HG02678 (cell line): ENCODE measurements around the gene IMMP2L.

Source experiments
- ATAC-seq: cut with Tn5 transposase; IDR thresholded peaks from one replicate; pipeline ENCODE4 v1.9.1; 2021; ENCODE audit warnings: mild to moderate bottlenecking, moderate library complexity; ENCODE audit not compliant: unreplicated experiment

Gene IMMP2L

DNA sequence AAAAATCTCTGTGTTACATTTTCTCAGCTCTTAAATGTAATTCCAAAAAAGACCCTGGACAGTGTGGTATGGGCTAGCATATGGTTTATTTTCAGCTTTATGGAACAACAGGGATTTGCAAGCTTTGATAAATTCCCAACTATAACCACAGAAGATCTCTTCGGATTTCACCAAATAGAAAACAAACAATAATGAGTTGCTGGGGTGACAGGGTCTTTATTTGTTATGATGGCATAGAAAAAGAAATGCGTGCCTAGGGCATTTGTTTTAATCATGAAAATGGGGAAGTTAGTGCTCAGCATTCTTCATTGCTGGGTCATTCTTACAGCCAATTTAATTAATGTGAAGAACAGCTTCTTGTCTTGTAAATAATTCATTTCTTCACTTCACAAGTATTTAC, 332.4 kb downstream of the IMMP2L start:
- no peak for ATAC-seq

DNA sequence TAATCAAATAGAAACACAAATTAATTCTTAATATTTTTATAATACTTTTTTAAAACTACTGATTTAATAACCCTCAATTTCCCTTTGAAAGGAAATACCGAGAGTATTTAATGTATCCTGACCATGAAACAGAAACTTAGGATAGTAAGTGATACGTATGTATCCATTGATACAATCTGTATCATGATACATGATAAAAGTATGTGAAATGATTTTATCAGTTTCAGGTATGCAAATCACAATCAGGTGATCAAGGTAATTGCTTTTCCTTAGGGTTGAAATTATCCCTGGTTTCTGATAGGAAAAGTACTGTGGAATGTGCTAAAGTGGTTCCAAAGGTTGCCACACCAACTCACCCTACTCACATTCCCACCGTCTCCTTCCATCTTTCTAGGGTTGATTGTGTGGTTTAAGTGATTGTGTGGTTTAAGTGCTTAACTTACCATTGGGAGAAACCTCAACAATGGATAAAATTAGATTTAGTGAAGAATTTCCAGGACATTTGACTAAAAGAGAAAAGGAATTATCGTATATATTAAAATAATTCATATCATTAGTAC, 333.0 kb downstream of the IMMP2L start:
- ATAC-seq, result no peak

DNA sequence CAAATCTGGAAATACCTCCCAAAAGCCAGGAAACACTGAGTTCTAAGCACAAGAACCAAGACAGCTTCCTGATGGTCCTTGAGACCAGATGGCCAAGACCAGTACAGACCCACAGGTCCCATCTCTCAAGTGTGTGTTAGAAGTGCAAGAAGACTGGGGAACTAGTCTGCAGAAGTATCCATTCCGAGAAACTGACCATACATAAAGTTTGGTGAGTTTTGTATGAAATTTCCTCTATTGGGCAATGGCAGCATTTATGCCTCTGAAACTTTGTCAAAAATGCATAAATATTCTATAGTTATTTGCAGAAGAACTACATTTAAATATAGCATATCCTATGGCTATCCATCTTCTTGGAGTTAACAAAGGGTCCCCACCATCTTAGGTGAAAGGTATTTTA, 333.9 kb downstream of the IMMP2L start:
- ATAC-seq, result no peak

DNA sequence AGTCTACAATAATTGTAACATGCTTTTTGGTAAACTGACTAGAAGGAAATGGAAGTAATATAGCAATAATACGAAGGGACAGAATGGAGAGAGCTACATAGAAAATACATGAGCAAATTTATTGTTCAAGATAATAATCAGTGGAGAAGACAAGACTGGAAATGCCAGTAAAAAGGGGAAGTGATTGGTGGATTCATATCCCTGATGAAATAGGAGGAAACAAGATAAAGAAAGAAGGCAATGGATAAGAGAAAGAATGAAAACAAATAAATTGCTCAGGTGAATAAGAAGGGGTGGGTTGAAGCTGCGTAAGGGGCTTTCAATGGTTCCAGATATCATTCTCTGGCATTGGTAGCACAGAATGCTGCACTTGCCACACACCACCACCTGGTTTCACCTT, 335.5 kb downstream of the IMMP2L start:
- ATAC-seq, result no peak

DNA sequence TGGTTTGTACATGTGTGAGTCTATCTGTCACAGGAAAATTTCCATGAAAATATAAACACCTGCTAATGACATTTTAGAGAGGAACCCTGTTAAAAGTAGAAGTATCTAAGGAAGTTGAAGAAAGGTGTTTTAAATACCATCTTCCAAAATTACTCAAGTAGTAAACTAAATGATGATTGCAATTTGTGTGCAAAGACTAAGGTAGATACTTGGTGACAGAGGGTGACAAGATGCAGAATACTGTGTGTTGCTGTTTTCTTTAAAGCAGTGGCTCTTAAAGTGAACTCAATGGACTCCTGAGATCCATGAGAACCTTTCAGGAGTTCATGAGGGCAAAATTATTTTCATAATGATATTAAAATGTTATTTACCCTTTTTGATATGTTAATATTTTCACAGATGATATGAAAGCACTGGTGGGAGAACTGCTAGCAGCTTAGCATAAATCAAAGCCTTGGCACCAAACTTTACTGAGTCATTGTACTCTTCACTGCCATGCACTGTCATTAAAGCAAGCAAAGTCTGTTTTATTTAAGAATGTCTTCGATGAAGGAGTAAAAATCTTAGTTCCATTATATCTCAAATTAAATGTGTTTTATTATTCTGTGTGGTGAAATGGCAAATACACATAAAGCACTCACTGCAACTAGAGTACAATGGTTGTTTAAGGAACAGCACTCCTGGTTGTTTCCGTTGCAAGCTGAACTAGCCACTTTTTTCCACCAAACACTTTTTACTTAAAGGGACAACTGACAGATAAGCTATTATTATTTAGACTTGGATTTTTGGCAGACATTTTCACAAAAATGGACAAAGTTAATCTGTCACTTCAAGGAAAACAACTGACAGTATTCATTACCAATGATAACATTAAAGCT, 337.7 kb downstream of the IMMP2L start:
- ATAC-seq, result no peak

DNA sequence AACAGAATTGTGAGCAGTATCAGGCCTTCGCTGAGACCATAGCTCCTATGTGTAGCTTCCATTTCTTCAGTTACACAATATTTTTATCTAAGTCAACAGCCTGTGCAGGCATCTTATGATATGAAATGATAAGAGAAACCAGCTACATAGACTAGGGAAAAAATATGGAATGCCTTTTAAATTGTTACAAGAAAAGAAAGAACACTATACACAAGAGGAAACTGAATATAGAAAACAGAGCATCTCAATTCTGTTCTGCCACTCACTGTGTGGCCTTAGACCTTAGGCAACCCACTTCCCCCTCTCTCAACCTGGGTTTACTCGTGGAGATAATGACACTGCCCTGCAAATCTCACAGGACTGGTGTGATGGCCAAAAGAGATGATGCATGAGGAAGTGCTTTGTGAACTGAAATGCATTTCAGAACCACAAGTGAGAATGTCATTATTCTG, 338.5 kb downstream of the IMMP2L start:
- ATAC-seq, result no peak

DNA sequence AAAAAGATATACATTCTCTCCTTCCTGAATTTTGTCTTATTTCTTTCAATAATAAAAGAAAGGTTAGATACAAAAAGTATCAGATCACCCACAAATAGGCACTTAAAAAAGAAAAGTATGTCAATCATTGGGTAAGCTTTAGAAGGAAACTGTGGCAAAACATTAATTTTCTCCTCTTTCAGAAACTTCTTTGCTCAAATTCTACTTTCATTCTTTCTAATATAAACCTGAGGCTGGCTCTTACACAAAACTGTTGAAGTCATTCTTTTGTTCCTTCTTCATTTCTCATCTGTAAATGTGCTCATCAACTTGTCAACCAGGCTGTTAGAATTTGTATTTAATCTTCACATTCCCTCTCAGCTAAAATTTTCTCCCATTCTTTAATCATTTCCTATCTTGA, 346.7 kb downstream of the IMMP2L start:
- no peak for ATAC-seq

DNA sequence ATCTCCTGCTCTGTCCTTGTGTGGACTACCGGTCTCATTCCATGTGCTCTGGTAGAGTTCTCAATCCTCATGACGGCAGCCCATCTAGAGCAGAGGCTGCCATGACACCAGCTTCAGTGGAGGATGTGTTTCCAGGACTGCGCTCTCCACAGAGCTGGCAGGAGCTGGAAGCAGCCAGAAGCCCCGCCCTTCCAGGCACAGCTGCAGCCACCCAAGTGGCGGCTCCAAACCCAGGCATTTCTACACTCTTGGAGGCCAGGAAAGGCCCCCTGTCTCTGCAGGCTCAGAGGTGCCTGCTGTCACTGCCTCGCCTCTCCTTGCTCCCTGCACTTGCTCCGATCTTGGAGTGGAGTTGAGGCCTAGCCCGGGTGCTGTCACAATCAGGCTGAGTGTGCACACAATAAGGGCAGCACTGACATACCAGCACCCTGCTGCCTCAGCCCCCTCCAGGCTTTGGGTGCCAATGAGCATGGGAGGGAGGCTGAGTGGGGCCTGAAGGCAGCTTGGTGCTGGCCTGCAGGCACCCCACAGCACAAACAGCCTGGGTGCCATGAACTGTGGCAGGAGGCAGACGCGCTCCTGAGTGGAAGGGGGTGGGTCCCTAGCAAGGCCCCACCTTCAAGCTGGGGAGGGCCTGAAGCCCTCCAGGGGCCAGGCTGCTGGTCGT, 349.3 kb downstream of the IMMP2L start:
- ATAC-seq, result no peak

DNA sequence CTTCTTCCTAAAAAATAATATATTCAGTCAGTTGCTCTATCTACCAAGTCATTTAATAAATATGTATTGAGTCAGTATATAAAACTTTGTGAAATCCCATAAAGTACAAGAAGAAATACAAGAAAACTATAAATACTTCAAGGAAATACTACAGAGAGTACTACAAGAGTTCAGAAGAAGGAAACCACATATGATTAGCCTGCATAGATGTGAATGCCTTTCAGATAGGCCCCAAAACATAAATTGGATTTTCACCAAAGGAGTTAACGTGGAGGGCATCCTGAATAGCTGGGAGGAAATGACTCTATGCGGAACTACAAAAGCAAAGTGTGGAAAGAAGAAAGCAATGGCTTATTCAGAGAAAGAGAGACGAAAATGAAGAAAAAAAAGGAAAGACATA, 351.3 kb downstream of the IMMP2L start:
- ATAC-seq, result no peak

DNA sequence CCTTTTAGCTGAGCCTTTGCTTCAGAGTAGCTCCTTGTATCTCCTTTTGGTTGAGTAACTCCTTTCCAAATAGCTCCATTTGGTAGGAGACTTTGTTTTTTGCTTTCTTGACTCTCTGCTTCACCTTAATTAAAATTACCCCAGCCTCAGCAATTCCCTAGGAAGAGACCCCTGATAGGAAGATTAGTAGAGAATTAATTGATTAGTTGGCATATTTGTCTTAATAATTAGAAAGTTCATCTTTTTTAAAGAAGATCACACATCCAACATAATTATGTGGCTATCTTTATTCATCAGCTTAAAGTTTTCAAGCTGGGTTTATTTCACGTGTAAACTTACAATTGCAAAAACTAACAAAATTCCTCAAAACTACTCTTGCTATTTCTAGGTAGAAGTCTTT, 352.2 kb downstream of the IMMP2L start:
- ATAC-seq, result no peak

DNA sequence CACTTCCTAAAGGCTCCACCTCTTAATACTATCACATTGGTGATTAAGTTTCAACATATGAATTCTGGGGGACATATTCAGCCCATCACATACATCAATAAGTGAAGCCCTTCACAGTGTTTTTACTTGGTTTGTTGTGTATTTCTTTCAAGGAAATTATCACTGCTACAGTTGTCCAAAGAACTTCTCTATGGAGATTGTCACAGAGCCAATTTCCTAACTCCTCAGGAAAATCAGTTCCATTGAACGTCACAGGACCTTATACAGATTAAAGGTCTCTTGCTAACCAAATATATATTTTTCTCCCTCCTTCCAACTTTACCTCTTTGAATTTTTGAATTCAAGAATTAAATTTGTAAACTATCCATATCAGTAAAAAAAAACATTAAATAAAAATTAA, 357.0 kb downstream of the IMMP2L start:
- ATAC-seq, result no peak

DNA sequence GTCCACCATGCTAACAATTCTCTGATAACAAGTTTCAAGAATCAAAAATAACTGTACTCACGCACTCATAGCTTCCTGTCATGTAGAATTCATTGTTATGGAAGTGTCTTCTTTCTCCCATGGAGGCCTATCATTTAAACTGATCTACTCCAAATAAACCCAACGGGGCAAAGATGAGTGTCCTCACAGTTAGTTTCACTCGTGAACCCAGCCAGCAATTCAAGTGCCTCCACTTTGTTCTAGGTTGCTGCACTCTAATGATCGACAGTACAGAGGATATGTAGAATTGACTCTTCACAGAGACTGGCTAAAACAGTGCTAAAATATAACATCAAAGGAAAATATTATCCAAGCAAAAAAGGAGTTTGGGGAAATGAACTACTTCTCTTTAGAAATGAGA, 360.0 kb downstream of the IMMP2L start:
- ATAC-seq, result no peak

DNA sequence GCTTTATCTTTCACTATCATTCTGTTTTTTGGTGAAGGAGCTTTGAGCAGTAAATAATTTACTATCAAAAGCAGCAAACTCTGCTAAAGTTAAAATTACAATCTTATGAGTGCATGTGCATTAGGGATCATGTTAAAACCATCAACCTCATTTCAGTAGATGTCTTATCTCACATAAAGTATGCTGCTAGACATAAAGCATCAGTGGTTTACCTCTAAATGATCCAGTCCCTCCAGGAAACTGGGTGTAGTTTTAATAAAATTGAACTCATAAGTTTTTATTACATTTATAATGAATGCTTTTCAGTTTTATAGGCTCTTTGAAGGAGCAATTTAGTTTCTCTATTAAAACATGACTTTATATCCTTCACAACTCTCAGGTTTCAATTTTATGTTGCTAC, 362.6 kb downstream of the IMMP2L start:
- no peak for ATAC-seq

DNA sequence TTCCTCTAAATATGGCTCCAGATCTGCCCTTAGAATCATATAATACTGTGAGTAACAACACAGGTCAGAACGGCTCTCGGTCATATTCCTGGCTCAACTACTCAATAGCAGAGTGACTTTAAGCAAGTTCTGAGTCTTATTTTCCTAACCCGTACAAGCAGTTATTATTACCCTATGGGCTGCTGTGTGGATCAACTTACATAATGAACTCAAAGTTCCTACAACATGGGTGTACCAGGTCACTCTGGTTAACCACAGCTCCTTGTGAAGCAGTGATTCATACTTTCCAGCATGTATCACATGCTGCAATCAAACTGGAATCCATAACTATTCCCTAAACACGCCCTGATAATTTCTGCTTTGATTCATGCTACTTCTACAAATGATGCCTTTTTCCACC, 364.0 kb downstream of the IMMP2L start:
- ATAC-seq, result no peak

DNA sequence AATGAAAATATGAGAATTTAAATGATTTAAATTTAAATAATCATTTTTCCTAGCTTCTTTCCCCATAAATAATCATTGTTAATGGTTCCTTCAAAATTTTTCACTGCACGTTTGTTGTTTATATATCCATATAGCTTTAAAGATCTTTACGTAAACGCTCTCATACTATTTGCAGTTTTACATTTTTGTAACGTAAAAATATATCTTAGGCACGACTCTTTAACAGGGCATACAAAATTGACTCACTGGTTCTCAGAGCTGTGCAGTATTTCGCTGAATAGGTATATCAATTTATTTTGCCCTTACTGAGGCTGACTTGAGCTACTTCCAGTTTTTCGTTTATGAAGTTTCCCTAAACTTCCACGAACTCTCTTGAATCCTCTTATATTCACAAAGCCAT, 365.6 kb downstream of the IMMP2L start:
- ATAC-seq, result no peak

DNA sequence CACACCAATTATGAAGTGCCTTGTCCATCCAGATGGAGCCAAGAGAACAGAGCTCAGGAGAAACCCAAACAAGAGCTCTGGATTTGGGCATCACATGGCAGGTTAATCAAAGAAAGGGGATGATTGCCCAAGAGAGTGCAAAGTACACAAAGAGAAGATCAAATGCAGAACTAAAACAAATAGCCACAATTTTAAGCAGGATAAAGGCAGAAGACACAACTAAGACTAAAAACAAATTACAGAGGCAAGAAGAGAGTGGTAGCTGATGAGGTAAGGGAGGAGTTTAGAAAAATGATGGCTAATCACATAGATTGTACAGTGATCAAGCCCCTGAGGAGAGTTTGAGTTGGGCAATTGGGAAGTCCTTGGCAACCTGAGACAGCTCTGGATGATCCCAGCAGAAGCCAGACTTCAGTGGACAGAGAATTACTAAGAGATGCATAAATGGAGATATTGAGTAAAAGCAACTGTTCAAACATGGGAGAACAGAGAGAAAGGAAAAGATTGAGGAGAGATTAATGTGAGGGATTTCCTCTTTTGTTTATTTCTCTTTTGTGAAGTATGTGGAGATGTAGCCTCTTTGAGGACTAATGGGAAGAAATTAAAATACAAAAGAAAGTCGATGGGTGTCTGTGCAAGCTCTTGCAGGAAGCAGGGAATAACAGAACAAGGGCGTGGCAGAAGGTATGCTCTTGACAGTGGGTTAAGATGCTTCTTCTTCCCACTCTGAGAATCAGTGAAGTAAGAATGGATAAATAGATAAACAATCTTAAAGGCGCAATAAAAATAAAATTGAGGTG, 369.5 kb downstream of the IMMP2L start:
- no peak for ATAC-seq

DNA sequence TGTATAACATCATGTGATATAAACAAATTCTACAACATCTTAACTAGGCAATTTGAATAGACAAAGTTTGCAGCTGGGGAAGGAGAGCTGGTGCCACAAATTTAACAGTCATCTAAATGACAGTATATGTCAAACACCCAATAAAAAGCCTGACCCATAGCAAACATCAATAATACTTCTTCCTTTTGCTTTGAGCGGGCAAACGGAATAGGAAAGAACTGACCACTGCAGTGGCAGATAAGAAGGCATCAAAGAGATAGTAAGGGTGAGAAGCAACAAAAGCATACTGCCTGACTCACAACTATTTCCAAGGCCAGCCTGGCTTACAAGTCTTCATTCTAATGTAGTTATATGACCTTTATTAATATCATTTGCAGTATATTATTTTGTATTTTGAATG, 371.5 kb downstream of the IMMP2L start:
- ATAC-seq, result no peak

DNA sequence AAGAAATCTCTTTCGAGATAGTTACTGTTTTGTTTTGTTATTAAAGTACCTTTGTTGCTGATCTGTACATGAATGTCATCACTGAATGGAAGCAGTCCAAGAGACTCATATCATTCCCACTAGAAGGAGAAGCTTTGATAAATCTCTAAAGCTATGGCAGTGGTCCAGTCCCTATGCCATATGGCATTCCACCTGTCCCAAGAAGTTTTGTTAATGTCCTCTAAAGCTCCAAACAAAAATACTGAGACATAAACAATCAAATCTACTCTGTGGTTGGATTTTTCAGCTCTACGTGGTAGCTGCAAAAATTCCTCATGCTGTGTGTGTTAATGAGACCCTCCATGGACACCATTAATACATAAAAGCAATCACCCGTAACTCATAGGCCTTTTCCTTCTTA, 377.3 kb downstream of the IMMP2L start:
- no peak for ATAC-seq

DNA sequence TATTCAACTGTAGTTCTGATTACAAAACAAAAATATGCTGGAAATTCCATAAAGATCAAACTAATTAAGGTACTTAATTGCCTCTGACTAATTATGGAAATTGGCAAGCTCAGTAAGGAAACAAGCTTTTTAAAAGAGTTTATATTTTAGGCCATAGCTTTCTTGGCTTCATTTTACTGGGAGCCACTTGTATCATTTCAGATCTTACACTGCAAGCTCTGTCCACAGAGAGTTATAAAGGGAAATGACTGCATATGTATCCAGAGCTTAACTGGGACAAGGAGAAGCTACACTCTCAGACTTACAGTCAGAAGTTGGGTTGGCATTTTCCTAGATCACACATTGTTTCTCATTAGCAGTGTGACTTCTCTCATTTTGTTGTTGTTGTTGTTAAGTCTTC, 379.0 kb downstream of the IMMP2L start:
- no peak for ATAC-seq

DNA sequence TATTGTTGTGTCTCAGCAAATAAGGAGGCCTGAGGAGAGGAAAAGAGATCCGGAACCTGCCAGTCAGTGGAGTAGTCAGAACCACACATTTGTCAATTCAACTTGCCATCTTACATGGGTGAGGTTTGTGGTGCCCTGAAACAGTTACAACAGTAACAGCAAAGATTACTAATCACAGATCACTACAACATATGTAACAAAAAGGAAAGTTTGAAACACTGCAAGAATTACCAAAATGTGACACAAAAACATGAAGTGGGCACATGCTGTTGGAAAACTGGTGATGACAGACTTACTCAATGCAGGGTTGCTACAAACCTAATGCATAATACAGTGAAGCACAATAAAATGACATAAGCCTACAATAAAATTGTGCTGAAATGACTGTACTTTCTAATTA, 382.0 kb downstream of the IMMP2L start:
- no peak for ATAC-seq

DNA sequence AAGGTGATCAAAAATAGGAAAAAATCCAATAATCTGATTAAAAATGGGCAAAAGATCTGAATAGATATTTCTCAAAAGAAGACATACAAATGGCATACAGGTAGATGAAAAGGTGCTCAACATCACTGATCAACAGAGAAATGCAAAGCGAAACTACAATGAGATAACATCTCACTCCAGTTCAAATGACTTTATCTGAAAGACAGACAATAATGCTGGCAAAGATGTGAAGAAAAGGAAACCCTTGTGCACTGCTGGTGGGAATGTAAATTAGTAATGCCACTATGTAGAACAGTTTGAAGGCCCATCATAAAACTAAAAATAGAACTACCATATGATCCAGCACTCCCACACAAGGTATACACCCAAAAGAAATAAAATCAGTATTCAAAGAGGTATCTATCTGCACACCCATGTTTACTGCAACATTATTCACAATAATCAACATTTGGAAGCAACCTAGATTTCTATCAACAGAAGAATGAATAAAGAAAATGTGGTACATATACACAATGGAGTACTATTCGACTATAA, 386.3 kb downstream of the IMMP2L start:
- ATAC-seq, result no peak
